Vagina (tissue), 2 donors: ENCODE measurements around the gene MEGF6. TPM values are rescaled to one million over a fixed set of nuclear protein-coding genes. Genes with fewer than 3 reads are reported as not detected.

Experiments
- DNase-seq, 2 donors: peaks; one replicate each; pipeline ENCODE4 v3.0.0-alpha.2; 2017; ENCODE audit errors: extremely low spot score in 2 of 2
- H3K27ac ChIP-seq: fragments of 200-600 bp; sonication (generic); one replicate; pipeline ENCODE4 v1.5.1; 2019
- H3K27me3 ChIP-seq: fragments of 200-600 bp; sonication (generic); one replicate; pipeline ENCODE4 v1.5.1; 2019
- H3K36me3 ChIP-seq, 2 donors: fragments of 200-600 bp; sonication (generic); one replicate each; pipeline ENCODE4 v1.5.1; 2017 to 2019
- H3K4me1 ChIP-seq: fragments of 200-600 bp; sonication (generic); one replicate; pipeline ENCODE4 v1.5.1; 2019
- H3K4me3 ChIP-seq, 2 donors: fragments of 200-600 bp; sonication (generic); 1 replicate in 1 of 2; 2 replicates in 1 of 2; pipeline ENCODE4 v1.5.1; 2016 to 2019
- H3K9me3 ChIP-seq: fragments of 200-600 bp; sonication (generic); one replicate; pipeline ENCODE4 v1.5.1; 2019
- POLR2A ChIP-seq, 2 donors: fragments of 450-650 bp; IDR thresholded peaks; one replicate each; pipeline ENCODE4 v1.6.1; 2017; ENCODE audit warnings: antibody characterized with exemption in 2 of 2, mild to moderate bottlenecking in 2 of 2, moderate library complexity in 2 of 2
- POLR2AphosphoS5 ChIP-seq, 2 donors: sonication (generic); formaldehyde crosslinking; IDR thresholded peaks; one replicate each; pipeline ENCODE4 v1.9.0; 2017; ENCODE audit warnings: antibody characterized with exemption in 2 of 2, mild to moderate bottlenecking in 2 of 2, low read depth in 1 of 2; ENCODE audit not compliant: insufficient read depth in 1 of 2
- intact Hi-C: fragments of 100-400 bp; cut with DNase I; formaldehyde crosslinking; loops from one replicate; pipeline ENCODE4 v1.15.1; 2023
- total RNA-seq: library from RNA; depleted of rRNA; stranded (reverse); fragments of >200 nt; gene quantifications from one replicate; pipeline ENCODE4 v1.2.3, GENCODE V29; 2016
- TF ChIP-seq, protein P1 (sequence below), 3 experiments: fragments of 450-650 bp in 2 of 3; fragments of 200-600 bp in 1 of 3; sonication (generic) in 1 of 3; IDR thresholded peaks; one replicate each; pipeline ENCODE4 v1.5.1; 2017 to 2019; ENCODE audit warnings: antibody characterized with exemption in 3 of 3, mild to moderate bottlenecking in 2 of 3, moderate library complexity in 2 of 3

MEGF6 gene
- total RNA-seq, 1 donor from 2014 or later: 37.6 TPM

DNA sequence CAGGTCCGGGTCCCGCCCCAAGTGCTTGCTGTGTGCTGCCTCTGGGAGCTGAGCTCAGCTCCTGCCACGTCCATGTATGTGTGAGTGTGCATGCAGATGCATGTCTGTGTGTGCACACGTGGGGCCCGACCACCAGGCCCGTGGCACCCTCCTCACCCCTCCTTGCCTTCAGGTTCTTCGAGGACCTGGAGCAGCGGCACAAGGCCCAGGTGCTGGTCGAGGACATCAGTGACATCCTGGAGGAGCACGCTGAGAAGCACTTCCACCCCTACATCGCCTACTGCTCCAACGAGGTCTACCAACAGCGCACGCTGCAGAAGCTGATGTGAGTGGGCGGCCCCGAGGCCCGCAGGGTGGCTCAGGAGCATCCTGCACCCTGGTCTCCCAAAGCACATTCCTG lies 138.4 kb downstream of the MEGF6 start:
- TF ChIP-seq, protein P1, sequence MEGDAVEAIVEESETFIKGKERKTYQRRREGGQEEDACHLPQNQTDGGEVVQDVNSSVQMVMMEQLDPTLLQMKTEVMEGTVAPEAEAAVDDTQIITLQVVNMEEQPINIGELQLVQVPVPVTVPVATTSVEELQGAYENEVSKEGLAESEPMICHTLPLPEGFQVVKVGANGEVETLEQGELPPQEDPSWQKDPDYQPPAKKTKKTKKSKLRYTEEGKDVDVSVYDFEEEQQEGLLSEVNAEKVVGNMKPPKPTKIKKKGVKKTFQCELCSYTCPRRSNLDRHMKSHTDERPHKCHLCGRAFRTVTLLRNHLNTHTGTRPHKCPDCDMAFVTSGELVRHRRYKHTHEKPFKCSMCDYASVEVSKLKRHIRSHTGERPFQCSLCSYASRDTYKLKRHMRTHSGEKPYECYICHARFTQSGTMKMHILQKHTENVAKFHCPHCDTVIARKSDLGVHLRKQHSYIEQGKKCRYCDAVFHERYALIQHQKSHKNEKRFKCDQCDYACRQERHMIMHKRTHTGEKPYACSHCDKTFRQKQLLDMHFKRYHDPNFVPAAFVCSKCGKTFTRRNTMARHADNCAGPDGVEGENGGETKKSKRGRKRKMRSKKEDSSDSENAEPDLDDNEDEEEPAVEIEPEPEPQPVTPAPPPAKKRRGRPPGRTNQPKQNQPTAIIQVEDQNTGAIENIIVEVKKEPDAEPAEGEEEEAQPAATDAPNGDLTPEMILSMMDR (IDR thresholded peaks at IDR 0.05): no peak
- TF ChIP-seq POLR2A (IDR thresholded peaks at IDR 0.05) (no peak), POLR2AphosphoS5 (IDR thresholded peaks at IDR 0.05; ENCODE audit: insufficient read depth in 1 of 2, low read depth in 1 of 2) (no peak)
- Histone ChIP-seq H3K9me3 (no peaks in the 10 kb centered on the region), H3K36me3 (no peaks in the 10 kb centered on the region), H3K27ac (no peak overlapping the region), H3K4me3 (no peak overlapping the region), H3K4me1 (peaks cover 58% of the 10 kb centered on the region), H3K27me3 (no peaks in the 10 kb centered on the region)
- DNase-seq: no peak
- intact Hi-C loops: no loop called here

DNA sequence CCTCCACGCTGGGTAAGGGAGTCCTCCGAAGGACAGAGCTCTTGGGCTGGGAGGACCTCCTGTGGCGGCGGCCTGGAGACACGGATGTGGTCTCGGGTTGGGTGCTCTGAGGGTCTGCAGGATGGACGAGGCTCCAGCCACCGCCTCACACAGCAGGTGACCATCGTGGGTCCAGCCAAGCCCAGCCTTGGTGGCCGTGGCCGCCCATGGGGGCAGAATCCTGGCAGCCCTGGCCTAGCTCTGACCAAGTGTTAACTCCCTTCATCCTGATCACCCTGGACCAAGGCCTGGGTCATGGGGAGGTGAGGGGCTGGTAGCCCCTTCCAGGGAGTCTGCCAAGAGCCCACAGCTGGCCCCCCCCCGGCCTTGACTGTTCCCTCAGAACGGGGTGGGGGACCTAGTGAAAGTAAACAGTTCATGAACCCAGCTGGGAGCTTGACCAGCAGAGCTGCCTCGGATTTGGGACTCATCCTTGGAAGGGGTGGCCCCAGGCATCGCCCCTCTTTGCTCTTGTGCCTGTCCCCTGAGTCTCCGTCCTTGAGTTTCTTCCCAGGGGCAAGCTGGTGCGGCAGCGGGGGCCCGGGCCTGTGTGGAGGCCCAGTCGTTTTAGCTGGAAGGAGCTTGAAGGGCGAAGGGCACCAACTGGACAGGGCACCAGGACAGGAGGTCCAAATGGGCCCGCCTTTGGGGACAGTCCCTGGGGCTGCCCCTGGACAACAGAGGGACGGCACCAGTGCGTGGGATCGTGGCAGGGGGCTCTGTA lies 139.0 kb downstream of the MEGF6 start:
- intact Hi-C loops: no loop called here
- Histone ChIP-seq H3K27me3 (no peaks in the 10 kb centered on the region), H3K4me3 (no peak overlapping the region), H3K4me1 (peaks cover 64% of the 10 kb centered on the region), H3K27ac (peak overlapping the region; percentile 54), H3K9me3 (no peaks in the 10 kb centered on the region), H3K36me3 (no peaks in the 10 kb centered on the region)
- DNase-seq: no peak
- TF ChIP-seq POLR2AphosphoS5 (IDR thresholded peaks at IDR 0.05; ENCODE audit: insufficient read depth in 1 of 2, low read depth in 1 of 2): no peak
- TF ChIP-seq, protein P1 (IDR thresholded peaks at IDR 0.05): no peak
- no peak for TF ChIP-seq POLR2A (IDR thresholded peaks at IDR 0.05)

DNA sequence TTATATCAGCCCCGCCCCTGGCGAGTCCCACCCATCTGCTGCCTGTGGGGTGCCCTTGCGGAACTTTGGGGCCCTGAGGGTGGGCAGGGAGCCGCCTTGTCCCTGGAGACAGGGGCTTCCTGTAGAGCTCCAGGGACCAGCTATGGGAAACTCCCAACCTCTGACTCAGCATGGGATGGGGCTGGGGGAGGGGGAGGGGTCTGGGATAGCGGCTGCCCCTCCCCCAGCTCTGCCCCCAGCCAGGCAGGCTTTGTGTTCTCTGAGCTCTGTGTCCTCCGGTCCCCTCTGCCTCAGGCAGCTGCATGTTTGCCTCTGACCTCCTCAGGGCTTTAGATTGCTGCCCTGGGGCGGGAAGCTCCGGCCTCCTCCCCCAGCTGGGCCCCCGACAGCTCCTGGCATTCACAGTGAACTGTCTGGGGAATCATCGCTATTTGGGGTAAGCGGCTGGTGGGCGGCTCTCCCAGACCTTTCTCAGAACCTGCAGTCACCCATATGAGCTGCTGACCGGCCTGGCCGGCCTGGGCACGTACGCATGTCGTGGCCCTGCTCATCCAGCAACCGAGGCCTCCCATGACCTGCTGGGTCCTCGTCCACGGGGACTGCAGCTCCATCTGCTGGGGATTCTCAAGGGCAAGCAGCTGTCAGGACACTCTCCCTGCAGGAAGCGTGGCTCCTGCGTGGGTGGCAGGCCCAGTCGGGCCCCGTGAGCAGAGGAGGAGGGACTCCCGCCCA lies 139.8 kb downstream of the MEGF6 start:
- peak overlapping the region; percentile 54 for H3K27ac ChIP-seq
- intact Hi-C loops: no loop called here
- H3K4me1 ChIP-seq: peaks cover 72% of the 10 kb centered on the region
- H3K36me3 ChIP-seq: no peaks in the 10 kb centered on the region
- H3K9me3 ChIP-seq: no peaks in the 10 kb centered on the region
- H3K4me3 ChIP-seq: no peak overlapping the region
- DNase-seq: no peak
- no peaks in the 10 kb centered on the region for H3K27me3 ChIP-seq
- no peak for TF ChIP-seq POLR2AphosphoS5 (IDR thresholded peaks at IDR 0.05; ENCODE audit: insufficient read depth in 1 of 2, low read depth in 1 of 2)
- TF ChIP-seq, protein P1 (IDR thresholded peaks at IDR 0.05): peak in 1 of 3 experiments; percentile 9
- TF ChIP-seq POLR2A (IDR thresholded peaks at IDR 0.05): no peak

DNA sequence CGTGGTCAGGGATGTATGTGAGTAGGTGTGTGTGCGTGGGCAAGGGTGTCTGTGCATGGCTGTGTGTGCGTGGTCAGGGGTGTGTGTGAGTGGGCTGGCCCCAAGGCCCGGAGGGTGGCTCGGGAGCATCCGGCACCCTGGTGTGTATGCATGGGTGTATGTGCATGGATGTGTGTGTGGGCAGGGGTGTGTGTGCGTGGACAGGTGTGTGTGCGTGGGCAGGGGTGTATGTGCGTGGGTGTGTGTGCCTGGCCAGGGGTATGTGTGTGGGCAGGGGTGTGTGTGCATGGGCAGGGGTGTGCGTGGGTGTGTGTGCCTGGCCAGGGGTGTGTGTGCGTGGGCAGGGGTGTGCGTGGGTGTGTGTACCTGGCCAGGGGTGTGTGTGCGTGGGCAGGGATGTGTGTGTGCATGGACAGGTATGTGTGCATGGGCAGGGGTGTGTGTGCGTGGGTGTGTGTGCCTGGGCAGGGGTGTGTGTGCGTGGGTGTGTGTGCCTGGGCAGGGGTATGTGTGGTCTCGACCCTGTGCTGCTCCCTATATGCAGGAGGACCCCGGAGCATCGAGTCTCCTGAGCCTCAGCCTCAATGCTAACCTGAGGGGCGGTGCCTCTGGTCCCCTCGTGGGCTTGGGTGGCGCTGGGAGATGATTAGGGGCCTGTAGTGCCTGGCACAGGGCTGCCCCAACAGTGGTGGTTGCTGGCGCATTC lies 140.5 kb downstream of the MEGF6 start:
- Histone ChIP-seq H3K27me3 (no peaks in the 10 kb centered on the region), H3K27ac (peak overlapping the region; percentile 54), H3K4me1 (peaks cover 75% of the 10 kb centered on the region), H3K36me3 (no peaks in the 10 kb centered on the region), H3K4me3 (no peak overlapping the region), H3K9me3 (no peaks in the 10 kb centered on the region)
- intact Hi-C loops: no loop called here
- DNase-seq: no peak
- TF ChIP-seq POLR2AphosphoS5 (IDR thresholded peaks at IDR 0.05; ENCODE audit: insufficient read depth in 1 of 2, low read depth in 1 of 2): no peak
- no peak for TF ChIP-seq POLR2A (IDR thresholded peaks at IDR 0.05)
- TF ChIP-seq, protein P1 (IDR thresholded peaks at IDR 0.05): no peak
